K562 (cell line): ENCODE measurements around the gene INPP5D. TPM values are rescaled to one million over a fixed set of nuclear protein-coding genes. Genes with fewer than 3 reads are reported as not detected.

Experiments used
- ATAC-seq: fragments of 200-7000 bp; cut with Tn5 transposase; 3 replicates; pipeline ENCODE4 v1.9.1; 2020; ENCODE audit warnings: moderate library complexity
- BruUV-seq: library from RNA; stranded (reverse); fragments of 400-500 nt; replicated peaks from 2 replicates; lab custom pipeline; 2021; lab: Mats Ljungman, UMichigan
- CTCF ChIA-PET: fragments of 300-600 bp; formaldehyde crosslinking; extraction: SDS; loops from one replicate; lab custom pipeline; 2021; ENCODE audit warnings: low intra/inter-chr PET ratio; lab: Yijun Ruan, JAX
- POLR2A ChIA-PET: fragments of 300-600, 350-650 bp; sonication (Branson Sonifier 250); formaldehyde crosslinking; extraction: SDS; loops from one replicate; lab custom pipeline; 2021; ENCODE audit warnings: antibody characterized with exemption, inconsistent platforms; lab: Yijun Ruan, JAX
- DNase-seq, 4 experiments: peaks; one replicate each; pipeline versions ENCODE4 v3.0.0 to v3.0.0-alpha.2; 2011 to 2018; ENCODE audit warnings: low spot score in 3 of 4, mixed read lengths in 3 of 4; ENCODE audit errors: extremely low read depth in 1 of 4
- FAIRE-seq: peaks from 2 replicates; lab custom pipeline; 2011; peaks lifted over from hg19 to GRCh38; lab: Jason Lieb, UNC
- H2AFZ ChIP-seq: 2 replicates; pipeline ENCODE4 v1.6.0; 2011; ENCODE audit warnings: low read depth, low read length, control low read depth, inconsistent platforms
- H3K27ac ChIP-seq: fragments of 200-600 bp; 3 replicates; pipeline ENCODE4 v1.8.0; 2011; ENCODE audit warnings: low read depth, mild to moderate bottlenecking, control low read depth, inconsistent platforms, low read length, moderate library complexity, mixed read lengths; ENCODE audit errors: extremely low read depth
- H3K27me3 ChIP-seq, 2 experiments: fragments of 300-600 bp in 1 of 2; 2 replicates in 1 of 2; 3 replicates in 1 of 2; pipeline versions ENCODE4 v1.6.0 to v1.8.0; 2011; ENCODE audit warnings: inconsistent platforms in 2 of 2, low read length in 2 of 2, mild to moderate bottlenecking in 1 of 2, mixed read lengths in 1 of 2, moderate library complexity in 1 of 2; ENCODE audit not compliant: control insufficient read depth in 2 of 2, insufficient read depth in 2 of 2
- H3K36me3 ChIP-seq: fragments of 300-600 bp; 3 replicates; pipeline ENCODE4 v1.8.0; 2011; ENCODE audit warnings: mild to moderate bottlenecking, low read length, inconsistent platforms; ENCODE audit not compliant: control insufficient read depth, insufficient read depth
- H3K4me1 ChIP-seq, 2 experiments: fragments of 200-600 bp in 1 of 2; replicated peaks in 1 of 2; 2 replicates in 1 of 2; 3 replicates in 1 of 2; pipeline versions ENCODE4 v1.5.1 to v1.8.0; 2011; ENCODE audit warnings: inconsistent platforms in 2 of 2, low read length in 2 of 2, mild to moderate bottlenecking in 1 of 2, mixed read lengths in 1 of 2, moderate library complexity in 1 of 2; ENCODE audit not compliant: control insufficient read depth in 2 of 2, insufficient read depth in 2 of 2
- H3K4me2 ChIP-seq: 2 replicates; pipeline ENCODE4 v1.6.1; 2011; ENCODE audit warnings: low read length, control low read depth, inconsistent platforms, mixed read lengths; ENCODE audit not compliant: insufficient read depth
- H3K4me3 ChIP-seq: fragments of 200-600 bp; sonication (generic), shearing (Covaris generic); 2 replicates; pipeline ENCODE4 v1.5.1; 2016; ENCODE audit warnings: control low read depth, inconsistent platforms
- H3K79me2 ChIP-seq: fragments of 200-600 bp; 3 replicates; pipeline ENCODE4 v1.8.0; 2011; ENCODE audit warnings: low read length, inconsistent platforms; ENCODE audit not compliant: control insufficient read depth, insufficient read depth
- H3K9ac ChIP-seq, 2 experiments: 2 replicates each; pipeline versions ENCODE4 v1.6.0 to v1.6.1; 2011; ENCODE audit warnings: low read depth in 2 of 2, low read length in 2 of 2, control low read depth in 1 of 2, inconsistent platforms in 1 of 2, mild to moderate bottlenecking in 1 of 2, mixed read lengths in 1 of 2; ENCODE audit not compliant: insufficient read depth in 1 of 2
- H3K9me1 ChIP-seq: one replicate; pipeline ENCODE4 v1.6.0; 2011; ENCODE audit warnings: inconsistent platforms, mild to moderate bottlenecking, low read length, moderate library complexity; ENCODE audit not compliant: control insufficient read depth, insufficient read depth
- H3K9me3 ChIP-seq: replicated peaks from 2 replicates; pipeline ENCODE4 v1.5.1; 2011; ENCODE audit warnings: low read depth, low read length, inconsistent platforms; ENCODE audit not compliant: control insufficient read depth, insufficient read depth
- H4K20me1 ChIP-seq: replicated peaks from 2 replicates; pipeline ENCODE4 v1.6.1; 2011; ENCODE audit warnings: low read length, inconsistent platforms, mixed read lengths; ENCODE audit not compliant: control insufficient read depth, insufficient read depth
- CREBBP ChIP-seq: IDR thresholded peaks from one replicate; pipeline ENCODE4 v1.6.1; 2012; ENCODE audit warnings: low read depth, mild to moderate bottlenecking, control low read depth, inconsistent platforms, low read length
- DDX20 ChIP-seq: fragments of 450-650 bp; IDR thresholded peaks from 2 replicates; pipeline ENCODE4 v1.6.1; 2016; ENCODE audit warnings: missing genetic modification characterization, low read depth, mild to moderate bottlenecking, missing compliant biosample characterization, moderate library complexity
- EGR1 ChIP-seq: fragments of 450-650 bp; conservative IDR thresholded peaks from 2 replicates; pipeline ENCODE4 v1.6.1; 2017; ENCODE audit warnings: mild to moderate bottlenecking
- EZH2 ChIP-seq: IDR thresholded peaks from 2 replicates; pipeline ENCODE4 v1.6.1; 2012; ENCODE audit warnings: low read depth, mild to moderate bottlenecking, inconsistent platforms, low read length, borderline replicate concordance
- HSF4 ChIP-seq: fragments of 250-450 bp; sonication (Bioruptor Pico); IDR thresholded peaks from 2 replicates; pipeline ENCODE4 v2.1.2; 2022; ENCODE audit warnings: mild to moderate bottlenecking, moderate library complexity, borderline replicate concordance
- JUNB ChIP-seq: fragments of 450-650 bp; formaldehyde crosslinking; conservative IDR thresholded peaks from 2 replicates; pipeline ENCODE4 v1.4.0; 2020; ENCODE audit warnings: mild to moderate bottlenecking
- KDM4B ChIP-seq, 2 experiments: fragments of 450-650 bp in 1 of 2; sonication (generic) in 1 of 2; IDR thresholded peaks; 2 replicates each; pipeline ENCODE4 v1.6.1; 2016 to 2017; ENCODE audit warnings: borderline replicate concordance in 2 of 2, antibody characterized with exemption in 1 of 2, low read depth in 1 of 2, mild to moderate bottlenecking in 1 of 2
- KHSRP ChIP-seq: fragments of 450-650 bp; IDR thresholded peaks from 2 replicates; pipeline ENCODE4 v1.6.1; 2017
- KLF1 ChIP-seq: fragments of 450-650 bp; IDR thresholded peaks from 2 replicates; pipeline ENCODE4 v1.6.1; 2016; ENCODE audit warnings: missing genetic modification characterization, missing compliant biosample characterization
- SRSF9 ChIP-seq: fragments of 200-400 bp; formaldehyde crosslinking; IDR thresholded peaks from 2 replicates; pipeline ENCODE4 v1.6.1; 2017; ENCODE audit warnings: low read depth, low read length, borderline replicate concordance
- XRCC5 ChIP-seq: fragments of 200-400 bp; formaldehyde crosslinking; IDR thresholded peaks from 2 replicates; pipeline ENCODE4 v1.6.1; 2017; ENCODE audit warnings: low read depth, mild to moderate bottlenecking, low read length
- ZNF212 ChIP-seq: fragments of 450-650 bp; formaldehyde crosslinking; IDR thresholded peaks from 2 replicates; pipeline ENCODE4 v1.4.0; 2020; ENCODE audit warnings: mild to moderate bottlenecking
- ZNF507 ChIP-seq: conservative IDR thresholded peaks from 2 replicates; pipeline ENCODE4 v1.6.1; 2017; ENCODE audit warnings: missing genetic modification characterization, missing compliant biosample characterization
- ZNF57 ChIP-seq: fragments of 450-650 bp; formaldehyde crosslinking; IDR thresholded peaks from 2 replicates; pipeline ENCODE4 v1.4.0; 2020; ENCODE audit warnings: mild to moderate bottlenecking, moderate library complexity
- WGBS: fragments of 100-300 bp; shearing (Covaris generic); methylation state at CpG from one replicate; pipeline ENCODE4 v1.1.6; 2016; ENCODE audit warnings: low coverage, mixed read lengths; ENCODE audit not compliant: insufficient coverage; ENCODE audit errors: missing lambda C conversion rate; 5-methylcytosine and 5-hydroxymethylcytosine counted together
- in situ Hi-C: fragments of 300-500 bp; cut with MboI; formaldehyde crosslinking; loops from 4 replicates; pipeline ENCODE4 v1.15.0; 2018; ENCODE audit warnings: inconsistent platforms, mixed read lengths
- intact Hi-C: fragments of 100-400 bp; cut with micrococcal nuclease; formaldehyde crosslinking; loops from 2 replicates; pipeline ENCODE4 v1.14.2; 2022
- polyA plus RNA-seq, 8 experiments: library from polyadenylated mRNA; depleted of rRNA in 4 of 8; stranded (reverse) in 5 of 8; unstranded in 3 of 8; fragments of >200 nt; fragmentation: Nextera tagmentation in 2 of 8; fragmentation: Illumina TruSeq in 1 of 8; extraction: Ambion mirVana in 2 of 8; extraction: Trizol in 1 of 8; gene quantifications; 2 replicates each; pipeline versions ENCODE4 v1.2.1 to v1.2.3, GENCODE V29; 2011 to 2014; ENCODE audit warnings: inconsistent platforms in 1 of 8, missing spikeins in 1 of 8
- total RNA-seq, 7 experiments: library from RNA; depleted of rRNA in 6 of 7; stranded (reverse); fragments of >200 nt in 6 of 7; fragmentation: Illumina TruSeq in 2 of 7; extraction: Trizol in 2 of 7; gene quantifications; 2 replicates each; pipeline versions ENCODE4 v1.2.1 to v1.2.3, GENCODE V29; 2011 to 2021; ENCODE audit warnings: low replicate concordance in 1 of 7
- TF ChIP-seq, protein P1 (sequence below): fragments of 450-650 bp; IDR thresholded peaks from 2 replicates; pipeline ENCODE4 v1.6.1; 2016; ENCODE audit warnings: mild to moderate bottlenecking

Gene INPP5D
- total and polyA plus RNA-seq, 9 of the 15 experiments (the other 6 are each of a cell fraction or from before 2014, with no cell fraction given) = 0.55 to 6.2 (median 2.2) TPM

DNA sequence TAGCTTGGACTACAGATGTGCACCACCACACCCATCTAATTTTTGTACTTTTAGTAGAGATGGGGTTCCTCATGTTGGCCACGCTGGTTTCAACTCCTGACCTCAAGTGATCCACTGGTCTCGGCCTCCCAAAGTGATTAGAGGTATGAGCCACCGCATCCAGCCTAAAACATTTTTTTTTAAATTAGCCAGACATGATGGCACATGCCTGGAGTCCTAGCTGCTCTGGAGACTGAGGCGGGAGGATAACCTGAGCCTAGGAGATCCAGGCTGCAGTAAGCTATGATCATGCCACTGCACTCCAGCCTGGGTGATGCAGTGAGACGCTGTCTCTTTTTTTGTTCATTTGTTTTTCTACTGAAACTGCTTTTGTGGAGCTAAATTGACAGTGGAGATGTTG is 126.7 kb downstream of the INPP5D start:
- Histone ChIP-seq H3K27me3 (no peaks in the 10 kb centered on the region), H3K9me3 (no peaks in the 10 kb centered on the region), H3K79me2 (no peaks in the 10 kb centered on the region), H2AFZ (no peak overlapping the region), H3K4me1 (peaks cover 0 to 6% of the 10 kb centered on the region in 2 experiments; a peak in 2 of 5 replicates), H3K9me1 (no peaks in the 10 kb centered on the region), H3K27ac (no peak overlapping the region), H3K9ac (no peak overlapping the region), H3K36me3 (no peaks in the 10 kb centered on the region)
- DNase-seq = no peak
- CTCF ChIA-PET = no interaction called here
- POLR2A ChIA-PET = interaction anchor here (0.6 kb wide), 1 partner anchor 16 kb away, joined by 3 read pairs; no protein-coding TSS in a partner anchor
- in situ Hi-C loops = no loop called here
- no peak for FAIRE-seq
- intact Hi-C loops = no loop called here
- 68% methylated on average over 5 of the region's 5 CpGs for WGBS
- no peak for ATAC-seq
- BruUV-seq = no TSS peak
- no peak for TF ChIP-seq SRSF9
- TF ChIP-seq, all 486 proteins: peak for 0
- Histone ChIP-seq H3K4me3 (no peak overlapping the region), H4K20me1 (no peaks in the 10 kb centered on the region), H3K4me2 (no peak overlapping the region)

DNA sequence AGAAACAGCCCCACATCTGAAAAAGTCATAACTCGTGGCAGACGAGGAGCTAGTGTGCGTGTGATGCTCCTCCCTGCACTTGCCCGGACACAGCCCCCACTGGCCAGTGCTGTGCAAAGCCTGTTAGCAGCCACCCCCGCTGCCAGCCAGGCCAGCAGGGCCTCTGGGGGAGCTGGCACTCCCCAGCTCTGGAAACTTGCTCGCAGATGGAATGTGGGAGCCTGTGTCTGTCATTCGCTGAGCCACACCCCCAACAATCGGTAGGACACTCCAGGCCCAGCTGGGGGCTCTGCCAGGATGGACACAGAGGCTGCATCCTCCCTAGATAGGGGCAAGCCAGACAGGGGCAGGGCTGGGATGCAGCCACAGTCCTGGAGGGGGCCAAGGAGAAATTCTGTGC is 128.9 kb downstream of the INPP5D start:
- Histone ChIP-seq H4K20me1 (no peaks in the 10 kb centered on the region), H2AFZ (no peak overlapping the region), H3K4me1 (peaks cover 0 to 6% of the 10 kb centered on the region in 2 experiments; a peak in 1 of 5 replicates), H3K4me3 (no peak overlapping the region), H3K36me3 (no peaks in the 10 kb centered on the region), H3K9me3 (no peaks in the 10 kb centered on the region), H3K9me1 (no peaks in the 10 kb centered on the region), H3K27ac (no peak overlapping the region), H3K9ac (no peak overlapping the region; a peak in 1 of 4 replicates), H3K27me3 (no peaks in the 10 kb centered on the region), H3K4me2 (no peak overlapping the region), H3K79me2 (no peaks in the 10 kb centered on the region)
- WGBS = 48% methylated on average over 8 of the region's 8 CpGs
- TF ChIP-seq EGR1 (no peak), XRCC5 (no peak), CREBBP (no peak), EZH2 (no peak), ZNF57 (CRISPR knock-in tag) (no peak), HSF4 (no peak), ZNF212 (CRISPR knock-in tag) (no peak), DDX20 (tag) (no peak), KHSRP (no peak), KLF1 (tag) (no peak), ZNF507 (tag) (no peak), KDM4B (IDR thresholded peaks at IDR 0.05; ENCODE audit: borderline replicate concordance in 2 of 2, low read depth in 1 of 2) (no peak), JUNB (CRISPR knock-in tag) (no peak)
- TF ChIP-seq, protein P1, sequence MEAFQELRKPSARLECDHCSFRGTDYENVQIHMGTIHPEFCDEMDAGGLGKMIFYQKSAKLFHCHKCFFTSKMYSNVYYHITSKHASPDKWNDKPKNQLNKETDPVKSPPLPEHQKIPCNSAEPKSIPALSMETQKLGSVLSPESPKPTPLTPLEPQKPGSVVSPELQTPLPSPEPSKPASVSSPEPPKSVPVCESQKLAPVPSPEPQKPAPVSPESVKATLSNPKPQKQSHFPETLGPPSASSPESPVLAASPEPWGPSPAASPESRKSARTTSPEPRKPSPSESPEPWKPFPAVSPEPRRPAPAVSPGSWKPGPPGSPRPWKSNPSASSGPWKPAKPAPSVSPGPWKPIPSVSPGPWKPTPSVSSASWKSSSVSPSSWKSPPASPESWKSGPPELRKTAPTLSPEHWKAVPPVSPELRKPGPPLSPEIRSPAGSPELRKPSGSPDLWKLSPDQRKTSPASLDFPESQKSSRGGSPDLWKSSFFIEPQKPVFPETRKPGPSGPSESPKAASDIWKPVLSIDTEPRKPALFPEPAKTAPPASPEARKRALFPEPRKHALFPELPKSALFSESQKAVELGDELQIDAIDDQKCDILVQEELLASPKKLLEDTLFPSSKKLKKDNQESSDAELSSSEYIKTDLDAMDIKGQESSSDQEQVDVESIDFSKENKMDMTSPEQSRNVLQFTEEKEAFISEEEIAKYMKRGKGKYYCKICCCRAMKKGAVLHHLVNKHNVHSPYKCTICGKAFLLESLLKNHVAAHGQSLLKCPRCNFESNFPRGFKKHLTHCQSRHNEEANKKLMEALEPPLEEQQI = no peak
- intact Hi-C loops = no loop called here
- POLR2A ChIA-PET = interaction anchor here (1.0 kb wide), 1 partner anchor 14 kb away, joined by 4 read pairs; no protein-coding TSS in a partner anchor
- CTCF ChIA-PET = no interaction called here
- FAIRE-seq (no peak), ATAC-seq (no peak), DNase-seq (no peak)
- BruUV-seq = no TSS peak
- in situ Hi-C loops = no loop called here
